Endodermal cell (in vitro differentiated cells): ENCODE measurements around the gene EIF3A. TPM values are rescaled to one million over a fixed set of nuclear protein-coding genes. Genes with fewer than 3 reads are reported as not detected.
A peak's percentile ranks its signal among the peaks of the same experiment; 100 is the strongest.

Source experiments
- DNase-seq: peaks from one replicate; pipeline ENCODE4 v3.0.0-alpha.2; 2017
- H3K27ac ChIP-seq: 2 replicates; pipeline ENCODE4 v1.5.1; 2013; ENCODE audit warnings: mild to moderate bottlenecking, low read depth, low read length, moderate library complexity
- H3K27me3 ChIP-seq: 2 replicates; pipeline ENCODE4 v1.6.1; 2013; ENCODE audit warnings: mild to moderate bottlenecking, low read length, moderate library complexity; ENCODE audit not compliant: insufficient read depth, control insufficient read depth, poor library complexity, severe bottlenecking
- H3K36me3 ChIP-seq: 2 replicates; pipeline ENCODE4 v1.7.0; 2013; ENCODE audit warnings: mild to moderate bottlenecking, low read length, moderate library complexity; ENCODE audit not compliant: control insufficient read depth, insufficient read depth
- H3K4me1 ChIP-seq: one replicate; pipeline ENCODE4 v1.7.0; 2013; ENCODE audit warnings: low read length; ENCODE audit not compliant: control insufficient read depth, insufficient read depth
- H3K4me3 ChIP-seq: 2 replicates; pipeline ENCODE4 v1.5.1; 2013; ENCODE audit warnings: mild to moderate bottlenecking, low read length, moderate library complexity
- H3K9ac ChIP-seq: 2 replicates; pipeline ENCODE4 v1.6.1; 2013; ENCODE audit warnings: mild to moderate bottlenecking, low read length, moderate library complexity; ENCODE audit not compliant: poor library complexity, severe bottlenecking; ENCODE audit errors: extremely low read depth
- H3K9me3 ChIP-seq: 2 replicates; pipeline ENCODE4 v1.6.1; 2013; ENCODE audit warnings: mild to moderate bottlenecking, low read length, moderate library complexity; ENCODE audit not compliant: control insufficient read depth
- H3K27ac Mint-ChIP-seq: 2 replicates; pipeline ENCODE4 v1.8.0; 2020; ENCODE audit warnings: mixed read lengths
- H3K27me3 Mint-ChIP-seq: 2 replicates; pipeline ENCODE4 v1.8.0; 2021; ENCODE audit warnings: mild to moderate bottlenecking, mixed read lengths; ENCODE audit not compliant: insufficient read depth
- H3K36me3 Mint-ChIP-seq: 2 replicates; pipeline ENCODE4 v1.8.0; 2020; ENCODE audit warnings: low read depth, mixed read lengths
- H3K4me1 Mint-ChIP-seq: 2 replicates; pipeline ENCODE4 v1.8.0; 2020; ENCODE audit warnings: mixed read lengths
- H3K4me3 Mint-ChIP-seq: 2 replicates; pipeline ENCODE4 v1.8.0; 2020; ENCODE audit warnings: mild to moderate bottlenecking, moderate library complexity, mixed read lengths
- H3K9me3 Mint-ChIP-seq: 2 replicates; pipeline ENCODE4 v1.8.0; 2020; ENCODE audit warnings: mild to moderate bottlenecking, mixed read lengths
- CTCF ChIP-seq: fragments of 200-600 bp; sonication (generic); conservative IDR thresholded peaks from 2 replicates; pipeline ENCODE4 v1.5.0; 2021; ENCODE audit warnings: antibody characterized with exemption, mild to moderate bottlenecking
- WGBS, 2 experiments: methylation state at CpG; one replicate each; pipeline versions ENCODE4 v1.1.5 to v1.1.7; 2013; ENCODE audit warnings: missing lambda C conversion rate in 2 of 2, mixed read lengths in 1 of 2; ENCODE audit not compliant: insufficient coverage in 1 of 2, insufficient read length in 1 of 2; 5-methylcytosine and 5-hydroxymethylcytosine counted together
- total RNA-seq, 2 donors: library from RNA; stranded (reverse); fragmentation: NEBNext Ultra II Directional in 1 of 2; extraction: Animal tissue kit (Norgen Biotek cat#: 25700) in 1 of 2; gene quantifications; 2 replicates in 1 of 2; 3 replicates in 1 of 2; pipeline ENCODE4 v1.2.1, GENCODE V29; 2021

EIF3A gene
- total RNA-seq, 2 donors from 2014 or later = 134 to 144 TPM

- H3K9me3 Mint-ChIP-seq = no peaks in the 10 kb centered on the region
- 90 to 94% methylated on average over 10 to 11 of the region's 11 CpGs for WGBS, 2 experiments
Measured at GRCh38 chr10:119084896-119085295, 4.3 kb upstream of the EIF3A start.

GRCh38 chr10:119079599-119080520, 757 bp downstream of the EIF3A start:
- peak overlapping the region; percentile 99 for H3K27ac Mint-ChIP-seq
- peaks cover 20% of the 10 kb centered on the region for H3K4me1 Mint-ChIP-seq
- peak overlapping the region; percentile 91 for H3K4me3 Mint-ChIP-seq
- Histone ChIP-seq H3K4me1 (no peaks in the 10 kb centered on the region), H3K9ac (peak overlapping the region; percentile 99), H3K27me3 (no peaks in the 10 kb centered on the region), H3K36me3 (peaks cover 38% of the 10 kb centered on the region), H3K27ac (peak overlapping the region; percentile 91), H3K4me3 (peak overlapping the region; percentile 100), H3K9me3 (no peaks in the 10 kb centered on the region)
- no peaks in the 10 kb centered on the region for H3K9me3 Mint-ChIP-seq
- no peaks in the 10 kb centered on the region for H3K27me3 Mint-ChIP-seq
- H3K36me3 Mint-ChIP-seq = peaks cover 11% of the 10 kb centered on the region
- DNase-seq = peak; percentile 73
- TF ChIP-seq CTCF = no peak
- WGBS, 2 experiments = 1% methylated on average over 25 to 48 of the region's 48 CpGs

More at GRCh38 chr10:119084896-119085295, 4.3 kb upstream of the EIF3A start:
- no peak overlapping the region for H3K4me3 Mint-ChIP-seq
- Histone ChIP-seq H3K4me3 (no peak overlapping the region), H3K4me1 (no peaks in the 10 kb centered on the region), H3K9me3 (no peaks in the 10 kb centered on the region), H3K27ac (no peak overlapping the region), H3K27me3 (no peaks in the 10 kb centered on the region), H3K9ac (no peak overlapping the region), H3K36me3 (no peaks in the 10 kb centered on the region)
- no peak for DNase-seq
- TF ChIP-seq CTCF = no peak
- H3K4me1 Mint-ChIP-seq = peaks cover 17% of the 10 kb centered on the region
- no peaks in the 10 kb centered on the region for H3K36me3 Mint-ChIP-seq
- no peaks in the 10 kb centered on the region for H3K27me3 Mint-ChIP-seq
- no peak overlapping the region for H3K27ac Mint-ChIP-seq

- H3K27me3 ChIP-seq = no peaks in the 10 kb centered on the region
- Mint-ChIP-seq H3K4me1 (peaks cover 16% of the 10 kb centered on the region), H3K9me3 (no peaks in the 10 kb centered on the region), H3K27me3 (no peaks in the 10 kb centered on the region), H3K27ac (peak overlapping the region; percentile 99), H3K36me3 (peaks cover 16% of the 10 kb centered on the region), H3K4me3 (peak overlapping the region; percentile 91)
- H3K36me3 ChIP-seq = peaks cover 45% of the 10 kb centered on the region
- no peak for DNase-seq
- peak overlapping the region; percentile 99 for H3K9ac ChIP-seq
- TF ChIP-seq CTCF = no peak
- H3K4me1 ChIP-seq = no peaks in the 10 kb centered on the region
- 49 to 62% methylated on average over 6 to 8 of the region's 10 CpGs for WGBS, 2 experiments
- peak overlapping the region; percentile 100 for H3K4me3 ChIP-seq
- H3K27ac ChIP-seq = no peak overlapping the region
- H3K9me3 ChIP-seq = no peaks in the 10 kb centered on the region
Measured at GRCh38 chr10:119078422-119079179, 2.0 kb downstream of the EIF3A start.
